IPS-15b (cell line): ENCODE results near the gene KRTAP10-3.
"Not testable (repeated sequence)": the region's sequence is repeated elsewhere in the genome, so short reads cannot be mapped to it uniquely, and the experiment has no call there.

Source experiments
- H3K27me3 ChIP-seq: one replicate; pipeline ENCODE4 v1.6.1; 2013; ENCODE audit warnings: low read length; ENCODE audit not compliant: control insufficient read depth, insufficient read depth
- H3K36me3 ChIP-seq: one replicate; pipeline ENCODE4 v1.6.1; 2013; ENCODE audit warnings: low read length; ENCODE audit not compliant: control insufficient read depth, insufficient read depth
- H3K4me1 ChIP-seq: one replicate; pipeline ENCODE4 v1.6.1; 2013; ENCODE audit warnings: mild to moderate bottlenecking, low read length; ENCODE audit not compliant: control insufficient read depth, insufficient read depth
- H3K4me3 ChIP-seq: one replicate; pipeline ENCODE4 v1.5.1; 2013; ENCODE audit warnings: low read depth, low read length
- H3K9ac ChIP-seq: one replicate; pipeline ENCODE4 v1.6.1; 2013; ENCODE audit warnings: low read depth, mild to moderate bottlenecking, low read length
- H3K9me3 ChIP-seq: one replicate; pipeline ENCODE4 v1.6.1; 2013; ENCODE audit warnings: mild to moderate bottlenecking, low read length; ENCODE audit not compliant: control insufficient read depth, insufficient read depth

Gene KRTAP10-3

DNA sequence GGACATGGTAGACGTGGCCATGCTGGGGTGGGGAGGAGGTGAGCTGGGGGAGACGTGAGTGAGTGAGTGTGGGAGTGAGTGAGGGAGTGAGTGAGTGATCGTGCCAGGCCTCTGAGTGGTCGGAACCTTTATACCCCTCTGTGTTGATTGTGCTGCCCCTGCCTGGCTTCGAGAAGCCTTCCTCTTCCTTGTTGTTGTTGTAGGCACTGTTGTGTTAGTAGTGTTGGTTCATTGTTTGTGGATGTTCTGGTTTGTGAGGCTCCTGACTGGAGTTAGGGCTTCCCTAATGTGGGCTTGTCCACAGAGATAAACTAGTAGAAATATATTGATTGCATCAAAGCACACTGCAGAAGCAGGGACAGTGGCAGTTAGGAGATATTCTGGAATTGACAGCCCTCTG is at the start of gene KRTAP10-3:
Gene KRTAP10-3, minus strand, starts transcription at position 101 of the 400 bp plus-strand sequence. Its CDS starts 80 bp downstream, at position 21.
- Histone ChIP-seq H3K27me3 (no peaks in the 10 kb centered on the region), H3K4me3 (no peak within 1 kb of the TSS), H3K9me3 (no peaks in the 10 kb centered on the region), H3K36me3 (no peaks in the 10 kb centered on the region), H3K9ac (no peak within 1 kb of the TSS), H3K4me1 (no peaks in the 10 kb centered on the region)

GRCh38 chr21:44606495-44606894 is 47.9 kb upstream of the KRTAP10-3 start:
- Histone ChIP-seq H3K27me3 (no peaks in the 10 kb centered on the region), H3K9ac (no peak overlapping the region), H3K4me1 (no peaks in the 10 kb centered on the region), H3K36me3 (no peaks in the 10 kb centered on the region), H3K9me3 (peaks cover 5% of the 10 kb centered on the region), H3K4me3 (no peak overlapping the region)

- Histone ChIP-seq H3K9ac (no peak overlapping the region), H3K4me1 (no peaks in the 10 kb centered on the region), H3K36me3 (no peaks in the 10 kb centered on the region), H3K9me3 (no peaks in the 10 kb centered on the region), H3K27me3 (no peaks in the 10 kb centered on the region), H3K4me3 (no peak overlapping the region)
These were observed 45.3 kb upstream of the KRTAP10-3 start for GRCh38 chr21:44603911-44604310.

DNA sequence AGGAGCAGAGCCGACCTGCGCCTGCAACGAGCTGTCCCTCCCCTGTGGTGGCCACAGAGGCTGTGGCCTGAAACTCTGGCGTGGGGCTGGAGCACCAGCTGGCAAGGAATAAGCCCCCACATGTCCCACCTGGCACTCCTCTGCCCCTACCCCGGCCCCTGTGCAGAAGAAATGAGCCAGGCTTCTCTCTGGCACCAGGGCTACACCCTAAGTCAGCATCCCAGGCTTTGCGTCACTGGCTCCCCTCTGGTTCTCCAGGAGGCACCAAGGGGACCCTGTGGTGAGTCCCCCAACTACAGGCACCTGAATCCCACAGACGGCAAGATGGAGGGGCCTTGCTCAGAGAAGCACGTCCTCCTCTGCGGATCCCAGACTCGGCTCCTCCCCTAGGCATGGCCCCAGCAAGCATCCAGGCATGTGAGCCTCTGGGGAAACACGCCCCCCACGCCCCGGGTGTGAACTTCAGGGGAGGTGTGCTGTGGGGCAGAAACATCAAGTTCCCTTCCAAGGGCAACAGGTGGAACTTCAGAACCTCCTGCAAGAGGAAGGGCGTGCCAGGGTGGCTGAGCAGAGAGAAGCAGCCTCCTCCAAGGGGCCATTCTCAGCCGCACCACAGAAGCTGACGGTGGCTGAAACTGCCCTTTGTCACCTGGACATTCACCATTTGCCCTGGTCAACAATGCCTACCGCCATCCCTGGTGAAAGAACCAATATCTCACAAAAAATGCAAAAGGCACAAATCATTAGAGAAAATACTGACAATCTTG is 44.7 kb upstream of the KRTAP10-3 start:
- no peak overlapping the region for H3K9ac ChIP-seq
- peaks cover 1% of the 10 kb centered on the region for H3K4me1 ChIP-seq
- no peaks in the 10 kb centered on the region for H3K9me3 ChIP-seq
- H3K4me3 ChIP-seq: no peak overlapping the region
- no peaks in the 10 kb centered on the region for H3K36me3 ChIP-seq
- H3K27me3 ChIP-seq: no peaks in the 10 kb centered on the region

DNA sequence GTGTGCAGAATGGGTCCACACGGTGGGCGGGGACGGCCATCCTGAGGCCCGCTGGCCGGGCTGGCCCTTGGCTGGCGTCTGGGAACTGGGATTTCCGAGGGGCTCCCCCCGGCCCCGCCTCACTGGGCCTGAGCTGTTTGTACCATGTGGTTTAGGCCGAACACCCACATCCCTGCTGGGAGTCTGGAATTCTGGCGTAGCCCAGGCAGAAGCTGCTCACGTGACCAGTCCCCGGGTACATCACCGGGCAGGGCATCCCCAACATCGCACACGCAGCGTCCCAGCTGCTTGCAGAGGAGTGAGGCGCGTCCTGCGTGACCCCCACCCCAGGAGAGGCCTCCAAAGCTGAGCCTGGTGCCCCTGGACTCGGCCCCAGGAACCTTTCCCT is 43.9 kb upstream of the KRTAP10-3 start:
- no peak overlapping the region for H3K4me3 ChIP-seq
- H3K27me3 ChIP-seq: no peaks in the 10 kb centered on the region
- H3K4me1 ChIP-seq: peaks cover 3% of the 10 kb centered on the region
- H3K9ac ChIP-seq: no peak overlapping the region
- H3K9me3 ChIP-seq: no peaks in the 10 kb centered on the region
- H3K36me3 ChIP-seq: no peaks in the 10 kb centered on the region

DNA sequence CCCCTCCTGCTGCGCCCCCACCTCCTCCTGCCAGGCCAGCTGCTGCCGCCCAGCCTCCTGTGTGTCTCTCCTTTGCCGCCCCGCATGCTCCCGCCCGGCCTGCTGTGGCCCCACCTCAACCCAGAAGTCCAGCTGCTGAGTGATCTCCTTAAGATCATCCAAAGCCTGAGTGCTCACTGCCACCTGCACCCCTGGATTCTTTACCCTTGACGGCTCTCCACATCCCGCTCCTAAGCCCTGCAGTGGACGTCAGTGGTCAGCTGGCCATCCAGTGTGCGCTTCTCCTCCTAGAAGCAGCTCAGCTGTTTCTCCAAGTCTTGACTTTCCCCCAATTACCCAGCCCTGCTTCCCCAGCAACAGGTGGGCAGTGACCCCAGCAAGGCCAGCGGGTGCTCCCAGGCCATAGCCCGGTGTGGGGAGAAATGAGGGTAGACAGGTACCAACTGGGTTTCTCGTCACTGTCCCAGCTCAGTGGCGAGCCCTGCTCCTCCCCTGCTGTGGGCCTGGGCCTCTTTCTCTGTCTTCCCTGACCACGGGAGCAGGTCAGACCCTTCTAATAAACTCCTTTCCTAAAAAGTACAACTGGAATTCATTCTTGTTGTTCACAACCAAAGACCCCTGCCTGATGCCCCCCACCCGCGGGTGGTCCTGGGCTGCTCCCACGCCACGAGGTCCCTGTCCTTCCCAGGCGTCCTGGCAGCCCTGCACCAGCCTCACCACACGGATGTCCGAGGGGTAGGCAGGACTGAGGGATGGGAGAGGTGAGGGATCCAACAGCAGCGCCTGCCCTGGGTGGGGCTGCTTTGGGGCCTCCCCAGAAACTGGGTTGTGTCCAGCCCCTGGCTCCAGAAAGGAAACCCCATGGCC is 43.2 kb upstream of the KRTAP10-3 start:
- H3K4me3 ChIP-seq: no peak overlapping the region
- H3K9me3 ChIP-seq: no peaks in the 10 kb centered on the region
- no peak overlapping the region for H3K9ac ChIP-seq
- H3K27me3 ChIP-seq: no peaks in the 10 kb centered on the region
- H3K36me3 ChIP-seq: no peaks in the 10 kb centered on the region
- peaks cover 3% of the 10 kb centered on the region for H3K4me1 ChIP-seq

GRCh38 chr21:44601091-44601490 is 42.5 kb upstream of the KRTAP10-3 start:
- not testable (repeated sequence) for H3K27me3 ChIP-seq, H3K4me3 ChIP-seq, H3K9me3 ChIP-seq, H3K36me3 ChIP-seq, H3K4me1 ChIP-seq, H3K9ac ChIP-seq

GRCh38 chr21:44600118-44600978 is 41.8 kb upstream of the KRTAP10-3 start, which contains the start of gene KRTAP10-7:
TSS of gene KRTAP10-7 (plus strand) at chr21:44600597. CDS start at chr21:44600622, 25 bp downstream.
- H3K9ac ChIP-seq, H3K36me3 ChIP-seq, H3K9me3 ChIP-seq, H3K4me3 ChIP-seq, H3K27me3 ChIP-seq, H3K4me1 ChIP-seq: not testable (repeated sequence)

DNA sequence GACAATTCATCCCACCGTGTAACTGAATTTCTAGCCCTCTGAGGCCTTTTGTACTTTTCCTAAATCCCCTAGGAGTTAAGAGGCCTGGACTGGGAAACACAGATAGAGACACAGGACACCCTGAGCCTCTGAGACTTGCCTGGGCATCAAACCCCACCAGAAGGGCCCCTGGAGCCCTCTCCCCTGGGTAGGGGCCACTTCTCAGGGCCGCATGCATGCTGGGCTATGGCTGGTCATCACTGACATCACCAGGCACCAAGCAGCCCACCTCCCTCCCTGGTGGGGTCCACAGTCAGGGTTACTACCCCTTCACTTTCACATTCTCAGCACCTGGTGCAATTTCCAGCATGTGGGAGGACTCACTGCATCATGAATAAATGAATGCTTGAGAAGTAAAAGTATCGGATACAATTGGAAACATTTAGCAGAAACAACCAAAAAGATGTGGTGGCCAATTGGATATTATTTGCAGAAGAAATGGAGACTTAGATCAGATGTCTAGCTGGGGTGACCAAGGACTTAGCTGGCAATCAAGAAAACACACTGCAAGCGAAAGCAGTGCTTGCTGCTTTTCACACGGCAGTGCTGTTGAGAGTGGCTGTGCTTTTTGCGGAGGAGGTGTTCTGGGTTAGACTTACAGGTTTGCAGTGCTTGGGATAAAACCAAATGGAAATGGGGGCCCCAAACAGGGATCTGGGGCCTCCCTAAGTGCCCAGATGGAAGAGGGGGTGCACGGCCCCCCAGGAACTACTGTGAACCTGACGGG is 40.9 kb upstream of the KRTAP10-3 start:
- H3K9ac ChIP-seq: no peak overlapping the region
- peaks cover 3% of the 10 kb centered on the region for H3K4me1 ChIP-seq
- no peaks in the 10 kb centered on the region for H3K36me3 ChIP-seq
- no peaks in the 10 kb centered on the region for H3K9me3 ChIP-seq
- no peak overlapping the region for H3K4me3 ChIP-seq
- no peaks in the 10 kb centered on the region for H3K27me3 ChIP-seq

DNA sequence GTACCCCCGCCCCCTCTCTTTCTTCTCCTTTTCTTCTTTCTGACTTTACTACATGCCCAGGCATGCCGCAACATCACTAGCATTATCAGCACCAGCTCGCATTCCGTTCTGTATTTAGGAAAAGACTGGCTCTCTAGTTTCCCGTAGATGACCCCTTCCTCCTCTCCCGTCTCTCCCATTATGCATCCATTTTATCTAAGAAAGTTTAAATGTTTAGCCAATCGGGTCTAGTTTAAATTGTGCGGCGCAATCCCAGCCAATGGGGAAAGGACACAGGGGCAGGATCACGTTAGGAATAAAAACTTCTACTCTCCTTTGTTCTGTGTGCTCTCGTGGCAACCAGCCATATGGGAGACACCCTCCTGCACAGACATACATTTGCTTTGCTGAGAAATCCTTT is 39.5 kb upstream of the KRTAP10-3 start:
- H3K36me3 ChIP-seq: no peaks in the 10 kb centered on the region
- no peaks in the 10 kb centered on the region for H3K27me3 ChIP-seq
- H3K9me3 ChIP-seq: no peaks in the 10 kb centered on the region
- peaks cover 6% of the 10 kb centered on the region for H3K4me1 ChIP-seq
- no peak overlapping the region for H3K4me3 ChIP-seq
- no peak overlapping the region for H3K9ac ChIP-seq
